ENCODE results near the gene ADAM22.

ADAM22 gene

GRCh38 chr7:88042803-88043202 is 108.8 kb downstream of the ADAM22 start:
- H3K9ac ChIP-seq (ENCODE audit: low read length) = no peak overlapping the region
- no peak overlapping the region for H3K27ac ChIP-seq (ENCODE audit: low read length)
- no peaks in the 10 kb centered on the region for H3K9me3 ChIP-seq (ENCODE audit: control insufficient read depth, low read depth, low read length)
- H3K36me3 ChIP-seq (ENCODE audit: control insufficient read depth, low read depth, low read length) = no peaks in the 10 kb centered on the region
- H3K4me3 ChIP-seq (ENCODE audit: low read length) = no peak overlapping the region
- no peaks in the 10 kb centered on the region for H3K27me3 ChIP-seq (ENCODE audit: control insufficient read depth, insufficient read depth, low read length)
- no peaks in the 10 kb centered on the region for H3K4me1 ChIP-seq (ENCODE audit: control insufficient read depth, low read depth, low read length)

GRCh38 chr7:88044069-88044468 is 110.0 kb downstream of the ADAM22 start:
- no peaks in the 10 kb centered on the region for H3K36me3 ChIP-seq (ENCODE audit: control insufficient read depth, low read depth, low read length)
- no peak overlapping the region for H3K27ac ChIP-seq (ENCODE audit: low read length)
- no peaks in the 10 kb centered on the region for H3K4me1 ChIP-seq (ENCODE audit: control insufficient read depth, low read depth, low read length)
- H3K9me3 ChIP-seq (ENCODE audit: control insufficient read depth, low read depth, low read length) = no peaks in the 10 kb centered on the region
- H3K27me3 ChIP-seq (ENCODE audit: control insufficient read depth, insufficient read depth, low read length) = no peaks in the 10 kb centered on the region
- no peak overlapping the region for H3K9ac ChIP-seq (ENCODE audit: low read length)
- no peak overlapping the region for H3K4me3 ChIP-seq (ENCODE audit: low read length)

GRCh38 chr7:88046839-88047573 is 113.0 kb downstream of the ADAM22 start:
- Histone ChIP-seq H3K9ac (ENCODE audit: low read length) (no peak overlapping the region), H3K4me3 (ENCODE audit: low read length) (no peak overlapping the region), H3K27ac (ENCODE audit: low read length) (no peak overlapping the region), H3K36me3 (ENCODE audit: control insufficient read depth, low read depth, low read length) (no peaks in the 10 kb centered on the region), H3K27me3 (ENCODE audit: control insufficient read depth, insufficient read depth, low read length) (no peaks in the 10 kb centered on the region), H3K9me3 (ENCODE audit: control insufficient read depth, low read depth, low read length) (no peaks in the 10 kb centered on the region), H3K4me1 (ENCODE audit: control insufficient read depth, low read depth, low read length) (no peaks in the 10 kb centered on the region)

- Histone ChIP-seq H3K27ac (ENCODE audit: low read length) (no peak overlapping the region), H3K9me3 (ENCODE audit: control insufficient read depth, low read depth, low read length) (no peaks in the 10 kb centered on the region), H3K27me3 (ENCODE audit: control insufficient read depth, insufficient read depth, low read length) (no peaks in the 10 kb centered on the region), H3K4me1 (ENCODE audit: control insufficient read depth, low read depth, low read length) (no peaks in the 10 kb centered on the region), H3K36me3 (ENCODE audit: control insufficient read depth, low read depth, low read length) (no peaks in the 10 kb centered on the region), H3K4me3 (ENCODE audit: low read length) (no peak overlapping the region), H3K9ac (ENCODE audit: low read length) (no peak overlapping the region)
These were observed 123.6 kb downstream of the ADAM22 start for GRCh38 chr7:88057655-88058054.

GRCh38 chr7:88062238-88062637 is 128.2 kb downstream of the ADAM22 start:
- Histone ChIP-seq H3K36me3 (ENCODE audit: control insufficient read depth, low read depth, low read length) (no peaks in the 10 kb centered on the region), H3K4me3 (ENCODE audit: low read length) (no peak overlapping the region), H3K9ac (ENCODE audit: low read length) (no peak overlapping the region), H3K9me3 (ENCODE audit: control insufficient read depth, low read depth, low read length) (no peaks in the 10 kb centered on the region), H3K4me1 (ENCODE audit: control insufficient read depth, low read depth, low read length) (no peaks in the 10 kb centered on the region), H3K27me3 (ENCODE audit: control insufficient read depth, insufficient read depth, low read length) (no peaks in the 10 kb centered on the region), H3K27ac (ENCODE audit: low read length) (no peak overlapping the region)

- no peak overlapping the region for H3K4me3 ChIP-seq (ENCODE audit: low read length)
- H3K9me3 ChIP-seq (ENCODE audit: control insufficient read depth, low read depth, low read length) = no peaks in the 10 kb centered on the region
- peaks cover 7% of the 10 kb centered on the region for H3K4me1 ChIP-seq (ENCODE audit: control insufficient read depth, low read depth, low read length)
- no peak overlapping the region for H3K9ac ChIP-seq (ENCODE audit: low read length)
- H3K36me3 ChIP-seq (ENCODE audit: control insufficient read depth, low read depth, low read length) = no peaks in the 10 kb centered on the region
- no peak overlapping the region for H3K27ac ChIP-seq (ENCODE audit: low read length)
- no peaks in the 10 kb centered on the region for H3K27me3 ChIP-seq (ENCODE audit: control insufficient read depth, insufficient read depth, low read length)
These were observed 135.0 kb downstream of the ADAM22 start for GRCh38 chr7:88069093-88069492.

- H3K27me3 ChIP-seq (ENCODE audit: control insufficient read depth, insufficient read depth, low read length) = no peaks in the 10 kb centered on the region
- peaks cover 7% of the 10 kb centered on the region for H3K4me1 ChIP-seq (ENCODE audit: control insufficient read depth, low read depth, low read length)
- H3K4me3 ChIP-seq (ENCODE audit: low read length) = no peak overlapping the region
- H3K27ac ChIP-seq (ENCODE audit: low read length) = no peak overlapping the region
- H3K9me3 ChIP-seq (ENCODE audit: control insufficient read depth, low read depth, low read length) = no peaks in the 10 kb centered on the region
- H3K9ac ChIP-seq (ENCODE audit: low read length) = no peak overlapping the region
- H3K36me3 ChIP-seq (ENCODE audit: control insufficient read depth, low read depth, low read length) = no peaks in the 10 kb centered on the region
These were observed 138.1 kb downstream of the ADAM22 start for GRCh38 chr7:88071994-88072714.

GRCh38 chr7:88072715-88073055 is 138.6 kb downstream of the ADAM22 start:
- Histone ChIP-seq H3K27ac (ENCODE audit: low read length) (no peak overlapping the region), H3K4me3 (ENCODE audit: low read length) (no peak overlapping the region), H3K27me3 (ENCODE audit: control insufficient read depth, insufficient read depth, low read length) (no peaks in the 10 kb centered on the region), H3K4me1 (ENCODE audit: control insufficient read depth, low read depth, low read length) (peaks cover 7% of the 10 kb centered on the region), H3K36me3 (ENCODE audit: control insufficient read depth, low read depth, low read length) (no peaks in the 10 kb centered on the region), H3K9me3 (ENCODE audit: control insufficient read depth, low read depth, low read length) (no peaks in the 10 kb centered on the region), H3K9ac (ENCODE audit: low read length) (no peak overlapping the region)

GRCh38 chr7:88073626-88074025 is 139.6 kb downstream of the ADAM22 start:
- Histone ChIP-seq H3K9ac (ENCODE audit: low read length) (no peak overlapping the region), H3K4me3 (ENCODE audit: low read length) (no peak overlapping the region), H3K27me3 (ENCODE audit: control insufficient read depth, insufficient read depth, low read length) (no peaks in the 10 kb centered on the region), H3K36me3 (ENCODE audit: control insufficient read depth, low read depth, low read length) (no peaks in the 10 kb centered on the region), H3K27ac (ENCODE audit: low read length) (no peak overlapping the region), H3K4me1 (ENCODE audit: control insufficient read depth, low read depth, low read length) (peaks cover 7% of the 10 kb centered on the region), H3K9me3 (ENCODE audit: control insufficient read depth, low read depth, low read length) (no peaks in the 10 kb centered on the region)

- Histone ChIP-seq H3K36me3 (ENCODE audit: control insufficient read depth, low read depth, low read length) (no peaks in the 10 kb centered on the region), H3K4me1 (ENCODE audit: control insufficient read depth, low read depth, low read length) (peaks cover 7% of the 10 kb centered on the region), H3K9ac (ENCODE audit: low read length) (no peak overlapping the region), H3K27me3 (ENCODE audit: control insufficient read depth, insufficient read depth, low read length) (no peaks in the 10 kb centered on the region), H3K27ac (ENCODE audit: low read length) (no peak overlapping the region), H3K9me3 (ENCODE audit: control insufficient read depth, low read depth, low read length) (no peaks in the 10 kb centered on the region), H3K4me3 (ENCODE audit: low read length) (no peak overlapping the region)
These were observed 141.2 kb downstream of the ADAM22 start for GRCh38 chr7:88075216-88075615.

- no peaks in the 10 kb centered on the region for H3K9me3 ChIP-seq (ENCODE audit: control insufficient read depth, low read depth, low read length)
- H3K27ac ChIP-seq (ENCODE audit: low read length) = no peak overlapping the region
- H3K4me1 ChIP-seq (ENCODE audit: control insufficient read depth, low read depth, low read length) = peaks cover 9% of the 10 kb centered on the region
- H3K36me3 ChIP-seq (ENCODE audit: control insufficient read depth, low read depth, low read length) = no peaks in the 10 kb centered on the region
- H3K9ac ChIP-seq (ENCODE audit: low read length) = no peak overlapping the region
- H3K27me3 ChIP-seq (ENCODE audit: control insufficient read depth, insufficient read depth, low read length) = no peaks in the 10 kb centered on the region
- H3K4me3 ChIP-seq (ENCODE audit: low read length) = no peak overlapping the region
These were observed 149.8 kb downstream of the ADAM22 start for GRCh38 chr7:88083883-88084282.

GRCh38 chr7:88089561-88089960 is 155.5 kb downstream of the ADAM22 start:
- Histone ChIP-seq H3K9me3 (ENCODE audit: control insufficient read depth, low read depth, low read length) (no peaks in the 10 kb centered on the region), H3K36me3 (ENCODE audit: control insufficient read depth, low read depth, low read length) (no peaks in the 10 kb centered on the region), H3K9ac (ENCODE audit: low read length) (no peak overlapping the region), H3K27me3 (ENCODE audit: control insufficient read depth, insufficient read depth, low read length) (no peaks in the 10 kb centered on the region), H3K27ac (ENCODE audit: low read length) (no peak overlapping the region), H3K4me1 (ENCODE audit: control insufficient read depth, low read depth, low read length) (peaks cover 9% of the 10 kb centered on the region), H3K4me3 (ENCODE audit: low read length) (no peak overlapping the region)

Measured in iPS-18a (cell line).